NCI-H82 treated with DMSO at 0.1 percent for 48 hours (cell line): Measurements from ENCODE around the gene NOP53.
A peak's percentile ranks its signal among the peaks of the same experiment; 100 is the strongest.
"Not testable (repeated sequence)": the region's sequence is repeated elsewhere in the genome, so short reads cannot be mapped to it uniquely, and the experiment has no call there.

Experiments
- DNase-seq: peaks from one replicate; lab custom pipeline; 2025; ENCODE audit not compliant: unreplicated experiment; lab: John Stamatoyannopoulos, UW

Gene NOP53

GRCh38 chr19:47745010-47745901 lies at the start of gene NOP53:
TSS of gene NOP53 (plus strand) at chr19:47745546. CDS start at chr19:47745560, 14 bp downstream.
- DNase-seq = peak; percentile 98

DNA sequence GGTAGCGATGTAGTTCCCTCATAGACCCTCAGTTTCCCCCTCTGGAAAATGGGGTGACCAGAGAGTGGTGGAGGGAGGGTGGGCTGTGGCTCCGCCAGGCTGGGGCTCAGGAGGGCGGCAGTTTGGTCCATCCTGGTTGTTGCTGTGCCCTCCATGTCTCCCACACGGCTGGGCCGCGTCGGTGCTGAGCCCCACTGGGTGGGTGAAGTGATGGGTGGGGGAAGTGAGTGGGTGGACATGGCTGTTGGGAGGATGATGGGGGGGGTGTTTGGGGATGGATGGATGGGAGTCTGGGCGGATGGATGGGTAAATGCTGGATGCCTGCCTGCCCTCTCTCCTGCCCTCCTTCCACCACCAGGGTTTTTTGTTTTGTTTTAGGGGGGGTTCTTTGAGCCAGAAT lies 48.7 kb upstream of the NOP53 start:
- DNase-seq = no peak

- DNase-seq = peak; percentile 53
Measured at GRCh38 chr19:47697863-47698609, 47.3 kb upstream of the NOP53 start.

DNA sequence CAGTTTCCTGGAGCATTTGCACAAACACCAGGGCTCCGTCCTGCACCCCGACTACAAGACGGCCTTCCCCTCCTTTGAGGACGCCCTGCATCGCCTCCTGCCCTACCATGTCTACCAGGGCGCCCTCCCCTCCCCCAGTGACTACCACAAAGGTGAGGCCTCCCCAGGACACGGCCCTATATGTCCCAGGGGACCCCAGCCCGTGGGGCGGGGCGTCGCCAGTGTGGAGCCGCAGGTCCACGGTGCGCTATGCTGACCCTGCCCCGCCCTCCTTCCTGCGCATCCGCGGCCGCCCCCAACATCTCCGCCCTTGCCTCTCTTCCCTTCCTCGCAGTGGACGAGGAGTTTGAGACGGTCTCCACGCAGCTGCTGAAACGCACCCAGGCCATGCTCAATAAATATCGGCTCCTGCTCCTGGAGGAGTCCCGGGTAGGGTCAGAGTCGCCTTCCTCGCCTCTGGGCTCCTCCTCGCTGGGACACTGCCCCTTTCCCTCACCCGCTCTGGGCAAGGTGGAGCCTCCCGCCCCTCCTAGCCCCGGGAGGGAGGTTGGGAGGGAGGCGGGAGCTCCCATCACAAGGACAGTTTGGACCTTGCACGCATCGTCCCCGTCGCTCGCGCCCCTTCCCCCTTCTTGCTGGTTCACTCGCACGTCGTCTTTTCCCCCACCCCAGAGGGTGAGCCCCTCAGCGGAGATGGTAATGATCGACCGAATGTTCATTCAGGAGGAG lies 46.6 kb upstream of the NOP53 start:
- DNase-seq = no peak

GRCh38 chr19:47699360-47699917 lies 45.9 kb upstream of the NOP53 start:
- DNase-seq = peak; percentile 33

- DNase-seq = no peak
Measured at GRCh38 chr19:47700934-47701716, 44.2 kb upstream of the NOP53 start.

DNA sequence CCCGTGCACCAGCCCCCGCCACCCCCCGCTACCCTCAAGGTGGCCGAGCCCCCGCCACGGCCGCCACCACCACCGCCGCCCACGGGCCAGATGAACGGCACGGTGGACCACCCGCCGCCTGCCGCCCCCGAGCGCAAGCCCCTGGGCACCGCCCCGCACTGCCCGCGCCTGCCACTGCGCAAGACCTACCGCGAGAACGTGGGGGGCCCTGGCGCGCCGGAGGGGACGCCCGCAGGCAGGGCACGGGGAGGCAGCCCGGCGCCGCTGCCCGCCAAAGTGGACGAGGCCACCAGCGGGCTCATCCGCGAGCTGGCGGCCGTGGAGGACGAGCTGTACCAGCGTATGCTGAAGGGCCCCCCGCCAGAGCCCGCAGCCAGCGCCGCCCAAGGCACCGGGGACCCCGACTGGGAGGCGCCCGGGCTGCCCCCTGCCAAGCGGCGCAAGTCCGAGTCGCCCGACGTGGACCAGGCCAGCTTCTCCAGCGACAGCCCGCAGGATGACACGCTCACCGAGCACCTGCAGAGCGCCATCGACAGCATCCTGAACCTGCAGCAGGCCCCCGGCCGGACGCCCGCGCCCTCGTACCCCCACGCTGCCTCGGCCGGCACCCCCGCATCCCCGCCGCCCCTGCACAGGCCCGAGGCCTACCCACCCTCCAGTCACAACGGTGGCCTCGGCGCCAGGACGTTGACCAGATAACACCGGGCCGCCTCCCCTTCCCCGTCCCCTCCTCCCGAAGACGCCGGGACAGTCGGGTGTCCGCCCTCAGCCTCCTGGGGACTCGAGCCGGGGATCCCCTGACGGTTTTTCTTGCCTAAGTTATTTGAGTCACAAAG lies 43.4 kb upstream of the NOP53 start:
- no peak for DNase-seq

DNA sequence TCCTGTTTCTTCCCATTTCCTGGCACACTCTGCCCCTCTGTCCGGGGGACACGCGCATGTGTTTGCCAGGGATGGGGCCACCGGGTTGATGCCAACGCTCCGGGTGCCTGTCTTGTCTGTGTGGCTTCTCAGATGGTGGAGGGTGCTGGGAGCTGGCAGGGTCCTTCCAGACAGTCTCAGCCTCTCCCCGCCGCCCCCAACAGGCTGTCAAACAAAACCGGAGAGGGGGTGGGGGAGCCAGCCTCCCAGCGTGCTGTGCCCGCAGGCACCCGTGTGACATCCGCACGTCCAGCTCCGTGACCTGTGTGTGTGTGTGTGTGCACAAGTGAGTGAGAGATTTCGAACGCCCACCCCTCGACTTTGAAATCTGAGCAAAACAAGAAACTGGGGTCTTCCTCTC lies 42.7 kb upstream of the NOP53 start:
- DNase-seq = no peak

DNA sequence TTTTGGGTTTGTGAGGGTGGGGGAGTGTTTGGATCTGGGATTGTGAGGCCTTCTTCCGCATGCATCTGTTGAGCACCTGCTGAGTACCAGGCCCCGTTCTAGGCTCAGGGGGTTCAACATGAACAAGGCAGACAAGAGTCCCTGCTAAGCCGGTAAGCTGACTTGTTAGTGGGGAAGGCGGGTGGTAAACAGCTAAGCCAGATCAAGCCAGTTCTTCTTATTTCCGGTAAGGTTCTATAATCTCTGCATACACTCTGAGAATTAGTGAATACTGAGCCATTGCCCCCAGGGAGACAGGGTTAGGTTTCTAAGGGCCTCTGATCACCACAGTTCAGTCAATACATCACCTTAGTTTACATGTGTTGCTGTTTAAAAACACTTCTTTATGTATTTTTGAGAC lies 42.0 kb upstream of the NOP53 start:
- DNase-seq = peak; percentile 87

GRCh38 chr19:47704024-47704423 lies 41.3 kb upstream of the NOP53 start:
- no peak for DNase-seq

- DNase-seq = no peak
Measured at GRCh38 chr19:47704656-47705055, 40.7 kb upstream of the NOP53 start.

GRCh38 chr19:47707135-47707925 lies 38.0 kb upstream of the NOP53 start:
- DNase-seq = peak; percentile 66

DNA sequence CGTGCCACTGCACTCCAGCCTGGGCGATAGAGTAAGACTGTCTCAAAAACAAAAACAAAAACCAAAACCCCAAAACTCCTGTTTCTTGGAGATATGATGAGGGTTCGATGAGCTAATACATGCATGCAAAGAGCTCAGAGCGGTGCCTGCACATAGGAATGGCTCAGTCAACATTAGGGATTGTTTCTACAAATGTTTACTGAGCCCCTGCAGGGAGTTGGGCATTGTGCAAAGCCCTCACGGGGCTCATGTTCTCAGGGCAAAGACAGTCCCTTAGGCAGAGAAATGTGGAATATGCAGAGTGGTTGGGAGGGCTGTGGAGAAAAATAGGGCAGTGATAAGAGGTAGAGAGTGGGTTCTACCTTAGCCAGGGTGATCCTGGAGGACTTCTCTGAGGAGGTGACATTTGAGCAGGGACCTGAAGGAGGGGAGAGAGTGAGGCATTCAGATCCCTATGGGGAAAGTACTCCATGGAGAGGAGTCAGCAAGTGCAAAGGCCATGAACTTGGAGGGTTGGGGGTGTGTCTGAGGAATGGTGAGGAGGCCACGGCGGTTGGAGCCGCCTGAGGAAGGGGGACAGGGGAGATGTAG lies 33.6 kb upstream of the NOP53 start:
- no peak for DNase-seq

DNA sequence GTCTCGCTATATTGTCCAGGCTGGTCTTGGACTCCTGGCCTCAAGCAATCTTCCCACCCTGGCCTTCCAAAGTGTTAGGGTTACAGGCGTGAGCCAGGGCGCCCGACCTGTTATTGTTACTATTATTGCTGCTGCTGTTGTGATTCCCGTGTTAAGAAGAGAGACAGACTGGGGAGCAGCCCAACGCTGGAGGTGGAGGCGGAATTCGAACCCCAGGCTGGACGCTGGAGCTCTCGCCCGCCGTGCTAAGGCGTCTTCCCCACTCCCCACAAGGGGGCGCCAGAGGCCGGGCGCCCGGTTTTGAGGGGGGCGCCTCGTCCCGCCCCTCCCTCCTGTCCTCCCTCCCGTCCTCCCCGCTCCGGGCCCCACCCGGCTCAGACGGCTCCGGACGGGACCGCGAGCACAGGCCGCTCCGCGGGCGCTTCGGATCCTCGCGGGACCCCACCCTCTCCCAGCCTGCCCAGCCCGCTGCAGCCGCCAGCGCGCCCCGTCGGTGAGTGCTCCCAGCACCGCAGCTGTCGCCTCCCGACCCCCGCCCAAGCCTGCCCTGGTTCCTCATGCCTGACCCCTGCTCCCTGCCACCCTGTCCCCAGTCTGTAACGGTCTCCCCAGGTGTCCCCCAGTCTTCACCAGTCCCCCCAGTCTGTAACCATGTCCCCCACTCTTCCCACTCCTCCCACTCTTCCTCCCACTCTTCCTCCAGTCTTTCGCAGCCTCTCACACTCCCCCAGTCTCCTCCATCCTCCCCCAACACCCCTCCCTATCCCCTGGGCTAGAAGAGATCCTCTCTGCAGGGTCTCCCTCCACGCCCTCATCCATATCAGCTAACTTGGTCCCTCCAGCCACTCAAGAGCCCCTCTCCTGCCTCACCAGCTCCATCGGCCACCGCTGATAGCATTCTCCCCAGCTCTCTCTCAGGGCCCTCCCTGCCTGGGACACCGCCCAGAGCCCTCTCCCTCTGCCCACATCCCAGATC lies 32.0 kb upstream of the NOP53 start, which contains the start of gene EHD2:
TSS of gene EHD2 (plus strand) at position 377 of the 976 bp plus-strand sequence. CDS start 3,191 bp downstream, outside the sequence.
- DNase-seq = no peak

- no peak for DNase-seq
Measured at GRCh38 chr19:47714339-47714738, 31.0 kb upstream of the NOP53 start.

GRCh38 chr19:47714855-47715254 lies 30.5 kb upstream of the NOP53 start:
- not testable (repeated sequence) for DNase-seq
